Epithelial cell of proximal tubule (primary cell): ENCODE measurements around the gene DCTN3. TPM values are rescaled to one million over a fixed set of nuclear protein-coding genes. Genes with fewer than 3 reads are reported as not detected.

Experiments
- DNase-seq: peaks from one replicate; pipeline ENCODE4 v3.0.0-alpha.2; 2011; ENCODE audit warnings: low read depth
- H3K4me3 ChIP-seq: 2 replicates; pipeline ENCODE4 v1.5.1; 2011; ENCODE audit warnings: low read depth, mild to moderate bottlenecking, low read length
- CTCF ChIP-seq: conservative IDR thresholded peaks from 2 replicates; pipeline ENCODE4 v1.5.1; 2012; ENCODE audit warnings: low read depth, mild to moderate bottlenecking, low read length
- total RNA-seq: library from RNA; depleted of rRNA; stranded (reverse); fragments of >200 nt; gene quantifications from 2 replicates; pipeline ENCODE4 v1.2.3, GENCODE V29; 2015

DCTN3 gene
- total RNA-seq, 1 donor from 2014 or later = 90.6 TPM

GRCh38 chr9:34588671-34589635, 31.3 kb downstream of the DCTN3 start:
- no peak overlapping the region for H3K4me3 ChIP-seq
- no peak for DNase-seq
- TF ChIP-seq CTCF = no peak

GRCh38 chr9:34587271-34587670, 33.0 kb downstream of the DCTN3 start:
- TF ChIP-seq CTCF = no peak
- no peak overlapping the region for H3K4me3 ChIP-seq
- no peak for DNase-seq

- no peak overlapping the region for H3K4me3 ChIP-seq
- no peak for TF ChIP-seq CTCF
- DNase-seq = no peak
Observed at GRCh38 chr9:34585946-34586669, 34.2 kb downstream of the DCTN3 start.

GRCh38 chr9:34584970-34585369, 35.3 kb downstream of the DCTN3 start:
- no peak for TF ChIP-seq CTCF
- H3K4me3 ChIP-seq = no peak overlapping the region
- DNase-seq = no peak

GRCh38 chr9:34582787-34583186, 37.5 kb downstream of the DCTN3 start:
- no peak for TF ChIP-seq CTCF

GRCh38 chr9:34581318-34581717, 39.0 kb downstream of the DCTN3 start:
- no peak for TF ChIP-seq CTCF
- no peak for DNase-seq
- no peak overlapping the region for H3K4me3 ChIP-seq

More at GRCh38 chr9:34582787-34583186, 37.5 kb downstream of the DCTN3 start:
- no peak overlapping the region for H3K4me3 ChIP-seq
- DNase-seq = no peak
